Panc1 (cell line): ENCODE measurements around the gene TLE7. TPM values are rescaled to one million over a fixed set of nuclear protein-coding genes. Genes with fewer than 3 reads are reported as not detected.
A peak's percentile ranks its signal among the peaks of the same experiment; 100 is the strongest.

Experiments used
- ATAC-seq: fragments of 200-7000 bp; cut with Tn5 transposase; 2 replicates; pipeline ENCODE4 v1.9.1; 2020; ENCODE audit warnings: mild to moderate bottlenecking, moderate library complexity
- BruUV-seq: library from RNA; stranded (reverse); fragments of 400-500 nt; replicated peaks from 2 replicates; lab custom pipeline; 2021; lab: Mats Ljungman, UMichigan
- CTCF ChIA-PET: fragments of 300-600 bp; sonication (Branson Sonifier 250); formaldehyde crosslinking; loops from one replicate; lab custom pipeline; 2022; ENCODE audit warnings: antibody characterized with exemption; lab: Charles Lee
- POLR2A ChIA-PET: fragments of 300-600 bp; sonication (Branson Sonifier 250); formaldehyde crosslinking; loops from one replicate; lab custom pipeline; 2022; ENCODE audit warnings: antibody characterized with exemption; lab: Charles Lee
- DNase-seq: peaks from one replicate; pipeline ENCODE4 v3.0.0-alpha.2; 2010; ENCODE audit warnings: low read depth, low spot score
- H3K27ac ChIP-seq: 2 replicates; pipeline ENCODE4 v1.5.1; 2011; ENCODE audit warnings: mild to moderate bottlenecking, low read length, inconsistent platforms
- H3K27me3 ChIP-seq: fragments of 200-500 bp; sonication (Bioruptor generic); 2 replicates; pipeline ENCODE4 v1.6.0; 2014; ENCODE audit warnings: low read length, inconsistent platforms; ENCODE audit not compliant: control insufficient read depth, insufficient read depth
- H3K36me3 ChIP-seq: fragments of 200-500 bp; sonication (Bioruptor generic); 2 replicates; pipeline ENCODE4 v1.5.1; 2014; ENCODE audit warnings: inconsistent platforms, mild to moderate bottlenecking, low read length, moderate library complexity; ENCODE audit not compliant: control insufficient read depth, insufficient read depth
- H3K4me1 ChIP-seq: 2 replicates; pipeline ENCODE4 v1.5.1; 2011; ENCODE audit warnings: inconsistent platforms, mild to moderate bottlenecking, low read length, moderate library complexity; ENCODE audit not compliant: control insufficient read depth, insufficient read depth
- H3K4me3 ChIP-seq, 2 experiments: 2 replicates each; pipeline ENCODE4 v1.5.1; 2011 to 2012; ENCODE audit warnings: low read depth in 2 of 2, low read length in 2 of 2, mild to moderate bottlenecking in 2 of 2, inconsistent platforms in 1 of 2, moderate library complexity in 1 of 2
- H3K9me3 ChIP-seq: fragments of 200-500 bp; sonication (Bioruptor generic); 2 replicates; pipeline ENCODE4 v1.5.1; 2014; ENCODE audit warnings: low read depth, mild to moderate bottlenecking, inconsistent platforms, low read length, moderate library complexity; ENCODE audit not compliant: control insufficient read depth, insufficient read depth
- POLR2AphosphoS5 ChIP-seq: IDR thresholded peaks from 2 replicates; pipeline ENCODE4 v1.6.1; 2012; ENCODE audit warnings: mild to moderate bottlenecking, low read depth, low read length, moderate library complexity
- REST ChIP-seq, 2 experiments: IDR thresholded peaks; 2 replicates each; pipeline ENCODE4 v1.6.1; 2011 to 2012; ENCODE audit warnings: low read depth in 2 of 2, control low read depth in 1 of 2, low read length in 1 of 2, mild to moderate bottlenecking in 1 of 2, moderate library complexity in 1 of 2; ENCODE audit not compliant: insufficient read depth in 1 of 2
- SIN3A ChIP-seq: IDR thresholded peaks from 2 replicates; pipeline ENCODE4 v1.6.1; 2012; ENCODE audit warnings: low read depth, mild to moderate bottlenecking, low read length, moderate library complexity, borderline replicate concordance; ENCODE audit not compliant: insufficient read depth
- TCF7L2 ChIP-seq: IDR thresholded peaks from 2 replicates; pipeline ENCODE4 v1.6.1; 2011; ENCODE audit warnings: mild to moderate bottlenecking, low read depth, low read length, inconsistent platforms
- in situ Hi-C: cut with HindIII; loops from 2 replicates; pipeline ENCODE4 v1.10.0; 2016; ENCODE audit warnings: low sequenced_read_pairs, low pct_unique_long_range_greater_than_20kb
- intact Hi-C: fragments of 100-400 bp; cut with micrococcal nuclease; formaldehyde crosslinking; loops from one replicate; pipeline ENCODE4 v1.10.0; 2022; ENCODE audit not compliant: unreplicated experiment
- total RNA-seq: library from RNA; stranded (reverse); gene quantifications from one replicate; pipeline ENCODE4 v1.2.1, GENCODE V29; 2021; ENCODE audit not compliant: unreplicated experiment
- TF ChIP-seq, protein P1 (sequence below): fragments of 450-650 bp; IDR thresholded peaks from 2 replicates; pipeline ENCODE4 v1.5.1; 2017; ENCODE audit warnings: mild to moderate bottlenecking

Gene TLE7
- total RNA-seq, 1 experiment from 2014 or later, result not detected

- no TSS peak for BruUV-seq
- ATAC-seq (no peak), DNase-seq (no peak)
- TF ChIP-seq TCF7L2 (no peak), REST (IDR thresholded peaks at IDR 0.05; ENCODE audit: insufficient read depth in 1 of 2, low read depth in 2 of 2, low read length in 1 of 2) (peak; percentile 90 to 94)
- H3K27ac ChIP-seq, result no peak overlapping the region
- POLR2A ChIA-PET, result interaction anchor here (0.6 kb wide), 1 partner anchor 1688 kb away, joined by 4 read pairs; no protein-coding TSS in a partner anchor
- H3K4me3 ChIP-seq, result no peak overlapping the region
- CTCF ChIA-PET, result no interaction called here
- intact Hi-C loops, result no loop called here
- no peaks in the 10 kb centered on the region for H3K9me3 ChIP-seq
- in situ Hi-C loops, result no loop called here
- H3K27me3 ChIP-seq, result no peaks in the 10 kb centered on the region
- no peaks in the 10 kb centered on the region; the same call in 1 of the 2 replicates for H3K4me1 ChIP-seq
- no peaks in the 10 kb centered on the region for H3K36me3 ChIP-seq
These were observed 26.0 kb upstream of the TLE7 start for GRCh38 chr16:71467810-71468209.

DNA sequence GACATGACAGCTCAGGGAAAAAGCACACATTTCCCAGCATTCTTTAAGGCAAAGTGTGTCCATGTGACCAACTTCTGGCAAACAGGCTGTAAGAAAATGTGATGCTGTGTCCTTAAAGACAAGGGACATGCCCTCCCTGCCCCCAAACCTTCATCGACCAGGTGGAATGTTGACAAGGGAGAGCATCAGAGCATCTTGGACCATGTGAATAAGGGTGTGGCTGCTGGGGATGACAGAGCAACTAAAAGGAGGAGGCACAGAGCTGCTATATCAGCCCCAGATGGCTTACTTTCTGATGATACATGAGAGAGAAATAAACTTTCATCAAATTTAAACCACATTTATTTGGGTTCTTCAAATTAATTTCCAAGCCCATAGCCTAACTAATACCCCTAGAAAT is 22.4 kb upstream of the TLE7 start:
- CTCF ChIA-PET, result interaction anchor here (0.6 kb wide), 1 partner anchor 35 kb away, joined by 3 read pairs; no protein-coding TSS in a partner anchor
- POLR2A ChIA-PET, result interaction anchor here (0.5 kb wide), 1 partner anchor 690 kb away, joined by 4 read pairs; no protein-coding TSS in a partner anchor
- TF ChIP-seq SIN3A (no peak), POLR2AphosphoS5 (no peak), REST (IDR thresholded peaks at IDR 0.05; ENCODE audit: insufficient read depth in 1 of 2, low read depth in 2 of 2, low read length in 1 of 2) (no peak), TCF7L2 (no peak)
- TF ChIP-seq, protein P1, sequence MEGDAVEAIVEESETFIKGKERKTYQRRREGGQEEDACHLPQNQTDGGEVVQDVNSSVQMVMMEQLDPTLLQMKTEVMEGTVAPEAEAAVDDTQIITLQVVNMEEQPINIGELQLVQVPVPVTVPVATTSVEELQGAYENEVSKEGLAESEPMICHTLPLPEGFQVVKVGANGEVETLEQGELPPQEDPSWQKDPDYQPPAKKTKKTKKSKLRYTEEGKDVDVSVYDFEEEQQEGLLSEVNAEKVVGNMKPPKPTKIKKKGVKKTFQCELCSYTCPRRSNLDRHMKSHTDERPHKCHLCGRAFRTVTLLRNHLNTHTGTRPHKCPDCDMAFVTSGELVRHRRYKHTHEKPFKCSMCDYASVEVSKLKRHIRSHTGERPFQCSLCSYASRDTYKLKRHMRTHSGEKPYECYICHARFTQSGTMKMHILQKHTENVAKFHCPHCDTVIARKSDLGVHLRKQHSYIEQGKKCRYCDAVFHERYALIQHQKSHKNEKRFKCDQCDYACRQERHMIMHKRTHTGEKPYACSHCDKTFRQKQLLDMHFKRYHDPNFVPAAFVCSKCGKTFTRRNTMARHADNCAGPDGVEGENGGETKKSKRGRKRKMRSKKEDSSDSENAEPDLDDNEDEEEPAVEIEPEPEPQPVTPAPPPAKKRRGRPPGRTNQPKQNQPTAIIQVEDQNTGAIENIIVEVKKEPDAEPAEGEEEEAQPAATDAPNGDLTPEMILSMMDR, result no peak
- no peak overlapping the region for H3K4me3 ChIP-seq
- in situ Hi-C loops, result no loop called here
- no peak for ATAC-seq
- intact Hi-C loops, result no loop called here
- no peaks in the 10 kb centered on the region; the same call in 1 of the 2 replicates for H3K4me1 ChIP-seq
- peaks cover 8% of the 10 kb centered on the region; the same call in 1 of the 2 replicates for H3K36me3 ChIP-seq
- H3K9me3 ChIP-seq, result peaks cover 2% of the 10 kb centered on the region; the same call in 1 of the 2 replicates
- H3K27ac ChIP-seq, result no peak overlapping the region
- H3K27me3 ChIP-seq, result no peaks in the 10 kb centered on the region
- no TSS peak for BruUV-seq
- DNase-seq, result no peak
